Ectodermal cell (in vitro differentiated cells): ENCODE results near the gene CXCR5.

ENCODE experiments used
- H3K27ac ChIP-seq: 2 replicates; pipeline ENCODE4 v1.7.0; 2013; ENCODE audit warnings: mild to moderate bottlenecking, low read depth, low read length; ENCODE audit not compliant: insufficient read depth, poor library complexity, severe bottlenecking
- H3K27me3 ChIP-seq: 2 replicates; pipeline ENCODE4 v1.7.0; 2013; ENCODE audit warnings: mild to moderate bottlenecking, low read length; ENCODE audit not compliant: insufficient read depth, control insufficient read depth, poor library complexity, severe bottlenecking
- H3K36me3 ChIP-seq: one replicate; pipeline ENCODE4 v1.7.0; 2013; ENCODE audit warnings: low read length; ENCODE audit not compliant: control insufficient read depth, insufficient read depth
- H3K4me1 ChIP-seq: one replicate; pipeline ENCODE4 v1.7.0; 2013; ENCODE audit warnings: low read length; ENCODE audit not compliant: control insufficient read depth, insufficient read depth
- H3K4me3 ChIP-seq: 2 replicates; pipeline ENCODE4 v1.7.0; 2013; ENCODE audit warnings: low read depth, low read length, control low read depth; ENCODE audit not compliant: insufficient read depth
- H3K9me3 ChIP-seq: 2 replicates; pipeline ENCODE4 v1.7.0; 2013; ENCODE audit warnings: mild to moderate bottlenecking, low read length, moderate library complexity; ENCODE audit not compliant: control insufficient read depth
- WGBS, 2 experiments: methylation state at CpG; one replicate each; pipeline ENCODE4 v1.1.7; 2013; ENCODE audit warnings: missing lambda C conversion rate in 2 of 2; 5-methylcytosine and 5-hydroxymethylcytosine counted together

The CXCR5 gene

GRCh38 chr11:118947091-118947490 is 63.4 kb downstream of the CXCR5 start:
- Histone ChIP-seq H3K4me3 (no peak overlapping the region), H3K27me3 (no peaks in the 10 kb centered on the region), H3K4me1 (no peaks in the 10 kb centered on the region), H3K36me3 (no peaks in the 10 kb centered on the region), H3K9me3 (no peaks in the 10 kb centered on the region), H3K27ac (no peak overlapping the region)
- WGBS, 2 experiments: 79 to 100% methylated on average over 1 of the region's 2 CpGs
